ENCODE data around the gene ABCC5. TPM values are rescaled to one million over a fixed set of nuclear protein-coding genes. Genes with fewer than 3 reads are reported as not detected.

ABCC5 gene
- total RNA-seq, 1 donor from 2014 or later: 50.9 TPM

DNA sequence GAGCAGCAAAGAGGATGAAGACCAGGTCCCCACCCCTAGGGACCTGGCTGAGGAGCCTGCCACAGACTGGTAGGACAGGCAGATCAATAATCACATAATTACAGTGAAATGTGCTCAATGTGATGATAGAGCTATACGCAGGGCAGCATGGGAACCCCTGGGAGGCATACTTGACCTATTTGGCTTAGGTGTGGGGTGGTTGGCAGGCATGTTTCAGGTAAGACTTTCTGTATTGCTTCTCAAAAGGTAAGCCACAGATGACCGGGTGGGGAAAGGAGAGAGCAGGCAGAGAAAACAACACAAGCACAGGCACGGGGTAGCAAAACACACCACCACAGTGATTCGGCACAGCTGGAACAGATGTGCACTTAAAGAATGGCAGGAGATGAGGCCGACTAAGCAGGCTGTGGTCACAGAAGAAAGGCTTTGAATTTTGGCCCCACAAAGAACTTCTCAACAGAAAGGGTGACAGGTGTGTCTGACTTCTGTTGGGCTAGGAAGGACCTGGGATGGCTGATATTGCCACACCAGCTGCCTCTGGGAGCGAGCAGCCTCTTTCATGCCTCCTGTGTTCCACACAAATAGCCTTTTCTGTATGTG lies 64.1 kb downstream of the ABCC5 start:
- H3K27ac Mint-ChIP-seq (ENCODE audit: unreplicated experiment): no peak overlapping the region
- peaks cover 10% of the 10 kb centered on the region for H3K36me3 Mint-ChIP-seq (ENCODE audit: low read depth)
- no peak overlapping the region for H3K4me3 Mint-ChIP-seq
- peaks cover 2% of the 10 kb centered on the region for H3K9me3 Mint-ChIP-seq
- peaks cover 11% of the 10 kb centered on the region for H3K4me1 Mint-ChIP-seq
- DNase-seq (ENCODE audit: low read depth, low spot score): no peak
- TF ChIP-seq CTCF (conservative IDR thresholded peaks at IDR 0.05): no peak
- no peaks in the 10 kb centered on the region for H3K27me3 Mint-ChIP-seq (ENCODE audit: low read depth)

DNA sequence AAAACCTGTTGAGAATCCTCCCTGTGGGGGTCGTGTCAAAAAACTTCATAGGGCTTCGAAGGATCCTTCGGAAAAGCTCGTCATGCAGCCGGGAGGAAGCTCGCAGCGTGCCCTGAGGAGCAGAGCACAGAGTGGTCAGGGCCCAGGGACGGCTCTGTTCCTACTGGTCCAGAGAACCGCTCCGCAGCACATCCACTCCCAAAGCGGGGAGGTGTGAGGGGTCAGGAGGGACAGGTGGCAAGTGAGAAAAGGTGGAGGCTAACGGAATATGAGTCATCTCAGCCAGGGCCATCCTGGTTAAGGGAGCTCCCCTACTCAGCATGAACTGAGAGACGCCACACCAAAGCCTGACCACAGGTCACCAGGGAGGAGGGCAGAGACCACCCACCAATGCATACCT lies 66.2 kb downstream of the ABCC5 start:
- TF ChIP-seq CTCF (conservative IDR thresholded peaks at IDR 0.05): no peak
- H3K27me3 Mint-ChIP-seq (ENCODE audit: low read depth): no peaks in the 10 kb centered on the region
- peaks cover 11% of the 10 kb centered on the region for H3K4me1 Mint-ChIP-seq
- H3K4me3 Mint-ChIP-seq: no peak overlapping the region
- no peak for DNase-seq (ENCODE audit: low read depth, low spot score)
- H3K27ac Mint-ChIP-seq (ENCODE audit: unreplicated experiment): no peak overlapping the region
- peaks cover 2% of the 10 kb centered on the region for H3K9me3 Mint-ChIP-seq
- peaks cover 10% of the 10 kb centered on the region for H3K36me3 Mint-ChIP-seq (ENCODE audit: low read depth)

DNA sequence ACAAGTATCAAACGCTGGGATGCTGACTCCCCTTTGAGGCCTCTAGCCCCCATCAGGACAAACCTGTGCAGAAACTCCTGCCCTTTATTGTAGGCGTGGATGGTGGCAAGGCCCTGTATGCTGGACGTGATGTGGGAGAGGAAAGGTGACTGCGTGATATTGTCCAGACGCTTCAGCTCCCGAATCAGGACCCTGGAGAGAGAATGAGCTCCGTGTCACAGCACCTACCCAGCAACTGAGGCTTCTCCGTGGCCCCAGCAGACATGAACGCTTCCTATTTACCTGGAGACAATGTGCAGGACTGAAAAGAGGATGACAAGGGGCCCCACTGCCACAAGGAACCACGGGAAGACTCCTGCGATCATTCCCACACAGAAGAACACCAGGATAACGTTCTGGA lies 68.0 kb downstream of the ABCC5 start:
- no peaks in the 10 kb centered on the region for H3K27me3 Mint-ChIP-seq (ENCODE audit: low read depth)
- peaks cover 3% of the 10 kb centered on the region for H3K4me1 Mint-ChIP-seq
- no peak for TF ChIP-seq CTCF (conservative IDR thresholded peaks at IDR 0.05)
- peaks cover 7% of the 10 kb centered on the region for H3K36me3 Mint-ChIP-seq (ENCODE audit: low read depth)
- H3K9me3 Mint-ChIP-seq: no peaks in the 10 kb centered on the region
- no peak for DNase-seq (ENCODE audit: low read depth, low spot score)
- no peak overlapping the region for H3K27ac Mint-ChIP-seq (ENCODE audit: unreplicated experiment)
- H3K4me3 Mint-ChIP-seq: no peak overlapping the region

DNA sequence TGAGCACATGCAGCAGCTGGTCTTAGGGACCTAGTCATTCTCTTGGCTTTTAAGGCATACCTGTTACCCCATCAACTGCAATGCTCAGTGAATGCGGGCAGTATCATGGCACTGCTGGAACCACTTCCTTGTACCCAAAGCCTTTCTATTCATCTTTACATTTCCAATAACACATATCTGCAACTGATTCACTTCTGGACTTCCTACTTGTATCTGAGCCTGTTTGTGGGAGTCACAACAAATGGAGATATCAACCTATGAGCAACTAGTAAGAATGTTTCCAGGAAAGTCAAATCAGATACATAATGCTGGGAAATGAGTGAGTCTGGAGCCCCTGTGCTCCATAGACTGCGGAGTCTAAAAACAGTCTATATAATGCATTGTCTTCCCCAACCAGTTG lies 71.6 kb downstream of the ABCC5 start:
- no peak overlapping the region for H3K4me3 Mint-ChIP-seq
- no peaks in the 10 kb centered on the region for H3K4me1 Mint-ChIP-seq
- TF ChIP-seq CTCF (conservative IDR thresholded peaks at IDR 0.05): no peak
- H3K27me3 Mint-ChIP-seq (ENCODE audit: low read depth): no peaks in the 10 kb centered on the region
- H3K36me3 Mint-ChIP-seq (ENCODE audit: low read depth): peaks cover 6% of the 10 kb centered on the region
- no peak for DNase-seq (ENCODE audit: low read depth, low spot score)
- no peaks in the 10 kb centered on the region for H3K9me3 Mint-ChIP-seq
- no peak overlapping the region for H3K27ac Mint-ChIP-seq (ENCODE audit: unreplicated experiment)

DNA sequence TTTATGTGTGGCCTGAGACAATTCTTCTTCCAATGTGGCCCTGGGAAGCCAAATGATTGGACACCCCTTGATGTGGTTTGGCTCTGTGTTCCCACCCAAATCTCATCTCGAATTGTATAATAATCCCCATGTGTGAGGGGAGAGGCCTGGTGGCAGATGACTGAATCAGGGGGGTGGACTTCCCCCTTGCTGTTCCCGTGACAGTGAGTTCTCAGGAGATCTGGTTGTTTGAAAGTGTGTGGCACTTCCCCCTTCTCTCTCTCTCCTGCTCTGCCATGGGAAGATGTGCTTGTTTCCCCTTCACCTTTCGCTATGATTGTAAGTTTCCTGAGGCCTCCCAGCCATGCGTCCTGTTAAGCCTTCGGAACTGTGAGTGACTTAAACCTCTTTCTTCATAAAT lies 72.9 kb downstream of the ABCC5 start:
- Mint-ChIP-seq H3K27ac (ENCODE audit: unreplicated experiment) (no peak overlapping the region), H3K9me3 (no peaks in the 10 kb centered on the region), H3K27me3 (ENCODE audit: low read depth) (no peaks in the 10 kb centered on the region), H3K4me3 (no peak overlapping the region), H3K4me1 (no peaks in the 10 kb centered on the region), H3K36me3 (ENCODE audit: low read depth) (peaks cover 8% of the 10 kb centered on the region)
- DNase-seq (ENCODE audit: low read depth, low spot score): no peak
- TF ChIP-seq CTCF (conservative IDR thresholded peaks at IDR 0.05): no peak
